ENCODE results near the gene RABGAP1L. TPM values are rescaled to one million over a fixed set of nuclear protein-coding genes. Genes with fewer than 3 reads are reported as not detected.

RABGAP1L gene
- total and polyA plus RNA-seq, 10 donors, result 30.3 to 125 (median 77.7) TPM

DNA sequence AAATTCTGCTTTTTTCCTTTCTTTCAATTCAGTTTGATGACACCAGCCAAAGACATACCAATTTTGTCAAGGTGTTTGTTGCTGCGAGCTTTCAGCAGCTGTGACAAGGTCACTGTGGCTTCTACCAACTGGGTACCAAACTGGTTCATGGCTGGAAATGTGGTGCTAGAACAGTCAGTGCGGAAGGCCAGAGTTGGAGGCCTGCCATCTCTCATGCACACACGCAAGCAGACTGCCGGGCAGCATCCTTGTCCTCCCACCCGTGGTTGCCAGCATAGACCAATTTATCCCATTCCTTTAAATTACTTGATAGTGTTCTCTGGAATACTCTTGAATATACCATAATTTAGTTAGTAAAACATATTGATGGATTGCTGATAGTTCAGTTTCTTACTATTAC lies 208.6 kb downstream of the RABGAP1L start:
- TF ChIP-seq POLR2AphosphoS5 (IDR thresholded peaks at IDR 0.05) (no peak), POLR2A (IDR thresholded peaks at IDR 0.05) (no peak)
- TF ChIP-seq, protein P1, sequence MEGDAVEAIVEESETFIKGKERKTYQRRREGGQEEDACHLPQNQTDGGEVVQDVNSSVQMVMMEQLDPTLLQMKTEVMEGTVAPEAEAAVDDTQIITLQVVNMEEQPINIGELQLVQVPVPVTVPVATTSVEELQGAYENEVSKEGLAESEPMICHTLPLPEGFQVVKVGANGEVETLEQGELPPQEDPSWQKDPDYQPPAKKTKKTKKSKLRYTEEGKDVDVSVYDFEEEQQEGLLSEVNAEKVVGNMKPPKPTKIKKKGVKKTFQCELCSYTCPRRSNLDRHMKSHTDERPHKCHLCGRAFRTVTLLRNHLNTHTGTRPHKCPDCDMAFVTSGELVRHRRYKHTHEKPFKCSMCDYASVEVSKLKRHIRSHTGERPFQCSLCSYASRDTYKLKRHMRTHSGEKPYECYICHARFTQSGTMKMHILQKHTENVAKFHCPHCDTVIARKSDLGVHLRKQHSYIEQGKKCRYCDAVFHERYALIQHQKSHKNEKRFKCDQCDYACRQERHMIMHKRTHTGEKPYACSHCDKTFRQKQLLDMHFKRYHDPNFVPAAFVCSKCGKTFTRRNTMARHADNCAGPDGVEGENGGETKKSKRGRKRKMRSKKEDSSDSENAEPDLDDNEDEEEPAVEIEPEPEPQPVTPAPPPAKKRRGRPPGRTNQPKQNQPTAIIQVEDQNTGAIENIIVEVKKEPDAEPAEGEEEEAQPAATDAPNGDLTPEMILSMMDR (IDR thresholded peaks at IDR 0.05 in 8 of 11, conservative IDR thresholded peaks at IDR 0.05 in 3 of 11), result no peak
- 93 to 98% (median 96%) methylated on average over 5 of the region's 5 CpGs for WGBS, 5 donors
- intact Hi-C loops (cut with DNase I; ENCODE audit: low total_unique reads), result no loop called here
- Histone ChIP-seq H3K36me3 (peaks cover 0 to 4% (median 0%) of the 10 kb centered on the region in 6 donors), H3K27me3 (replicated peaks in 1 of 7) (no peaks in the 10 kb centered on the region), H3K4me3 (no peak overlapping the region), H3K9me3 (no peaks in the 10 kb centered on the region), H3K4me1 (no peaks in the 10 kb centered on the region), H3K27ac (no peak overlapping the region)
- no peak for DNase-seq

DNA sequence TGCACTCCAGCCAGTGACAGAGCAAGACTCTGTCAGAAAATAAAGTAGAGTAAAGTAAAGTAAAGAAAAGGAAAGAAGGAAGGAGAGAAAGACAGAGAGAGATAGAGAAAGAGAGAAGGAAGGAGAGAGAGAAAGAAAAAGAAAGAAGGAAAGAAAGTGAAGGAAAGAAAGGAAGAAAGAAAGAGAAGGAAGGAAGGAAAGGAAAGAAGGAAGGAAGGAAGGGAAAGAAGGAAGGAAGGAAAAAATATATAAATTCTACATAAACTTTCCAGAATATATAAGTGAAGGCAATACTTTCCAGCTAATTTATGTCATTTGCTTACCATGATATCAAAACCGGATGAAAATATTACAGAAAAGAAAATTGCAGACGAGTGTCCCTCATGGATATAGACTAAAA lies 216.7 kb downstream of the RABGAP1L start:
- H3K4me3 ChIP-seq, result no peak overlapping the region
- peaks cover 0 to 27% (median 0%) of the 10 kb centered on the region in 6 donors for H3K36me3 ChIP-seq

DNA sequence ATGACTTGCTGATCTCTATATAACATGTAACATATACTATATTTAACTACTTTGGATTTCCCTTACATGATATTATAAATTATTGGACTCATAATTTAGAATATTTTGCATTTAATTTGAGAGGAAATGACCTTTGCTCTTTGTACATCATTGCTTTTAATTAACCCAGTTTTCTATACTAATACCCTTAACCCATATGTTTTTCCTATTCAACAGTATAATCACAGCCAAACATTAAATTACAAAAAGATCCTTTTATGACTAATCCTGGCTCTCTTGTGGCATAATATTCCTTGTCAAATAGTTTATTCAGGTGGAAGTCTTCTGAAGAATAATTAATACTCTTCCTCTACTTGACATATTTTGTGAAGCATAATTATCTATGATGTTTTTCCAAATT lies 232.4 kb downstream of the RABGAP1L start:
- DNase-seq, result no peak
- no peak overlapping the region for H3K27ac ChIP-seq
- no peak overlapping the region for H3K4me3 ChIP-seq
- H3K27me3 ChIP-seq (replicated peaks in 1 of 7), result no peaks in the 10 kb centered on the region
- no peak for TF ChIP-seq POLR2A (IDR thresholded peaks at IDR 0.05)
- TF ChIP-seq POLR2AphosphoS5 (IDR thresholded peaks at IDR 0.05), result no peak
- TF ChIP-seq, protein P1 (IDR thresholded peaks at IDR 0.05 in 8 of 11, conservative IDR thresholded peaks at IDR 0.05 in 3 of 11), result no peak
- H3K36me3 ChIP-seq, result peaks cover 0 to 37% (median 8%) of the 10 kb centered on the region in 6 donors
- intact Hi-C loops (cut with DNase I; ENCODE audit: low total_unique reads), result no loop called here
- H3K9me3 ChIP-seq, result peaks cover 0 to 9% (median 0%) of the 10 kb centered on the region in 8 donors
- H3K4me1 ChIP-seq, result no peaks in the 10 kb centered on the region

More for the DNA sequence above, 216.7 kb downstream of the RABGAP1L start:
- no peak for DNase-seq
- Histone ChIP-seq H3K4me1 (no peaks in the 10 kb centered on the region), H3K27me3 (replicated peaks in 1 of 7) (no peaks in the 10 kb centered on the region), H3K9me3 (peaks cover 0 to 5% (median 0%) of the 10 kb centered on the region in 8 donors), H3K27ac (no peak overlapping the region)
- 91 to 98% (median 94%) methylated on average over 2 of the region's 2 CpGs for WGBS, 5 donors
- TF ChIP-seq POLR2AphosphoS5 (IDR thresholded peaks at IDR 0.05) (no peak), POLR2A (IDR thresholded peaks at IDR 0.05) (no peak)
- TF ChIP-seq, protein P1 (IDR thresholded peaks at IDR 0.05 in 8 of 11, conservative IDR thresholded peaks at IDR 0.05 in 3 of 11), result no peak
- intact Hi-C loops (cut with DNase I; ENCODE audit: low total_unique reads), result no loop called here

DNA sequence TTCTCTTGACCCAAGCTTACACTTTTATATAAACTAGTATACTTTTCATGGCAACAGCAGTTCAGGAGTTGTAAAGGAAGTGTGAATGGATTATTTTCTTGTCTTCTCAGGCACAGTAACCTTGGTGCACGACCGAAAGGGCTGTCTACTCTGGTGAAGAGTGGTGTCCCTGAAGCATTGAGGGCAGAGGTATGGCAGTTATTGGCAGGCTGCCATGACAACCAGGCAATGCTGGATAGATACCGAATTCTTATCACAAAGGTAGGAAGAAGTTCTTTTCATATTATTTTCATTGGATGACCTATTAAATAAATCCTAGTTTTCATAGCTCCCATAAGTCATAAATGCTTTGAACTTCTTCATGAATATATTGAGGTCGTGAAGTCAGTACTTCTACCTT lies 234.6 kb downstream of the RABGAP1L start:
- TF ChIP-seq, protein P1 (IDR thresholded peaks at IDR 0.05 in 8 of 11, conservative IDR thresholded peaks at IDR 0.05 in 3 of 11), result no peak
- TF ChIP-seq POLR2A (IDR thresholded peaks at IDR 0.05) (no peak), POLR2AphosphoS5 (IDR thresholded peaks at IDR 0.05) (no peak)
- no peak for DNase-seq
- H3K9me3 ChIP-seq, result peaks cover 0 to 9% (median 0%) of the 10 kb centered on the region in 8 donors
- intact Hi-C loops (cut with DNase I; ENCODE audit: low total_unique reads), result no loop called here
- H3K4me3 ChIP-seq, result no peak overlapping the region
- H3K27me3 ChIP-seq (replicated peaks in 1 of 7), result no peaks in the 10 kb centered on the region
- H3K36me3 ChIP-seq, result peaks cover 0 to 58% (median 10%) of the 10 kb centered on the region in 6 donors
- WGBS, 5 donors, result 76 to 93% (median 81%) methylated on average over 4 of the region's 4 CpGs
- no peak overlapping the region for H3K27ac ChIP-seq
- H3K4me1 ChIP-seq, result no peaks in the 10 kb centered on the region

Measured in spleen (tissue), 11 donors.